Esophagus muscularis mucosa (tissue), 4 donors: ENCODE results near the gene JMJD4.

Experiments used
- EP300 ChIP-seq: sonication (generic); formaldehyde crosslinking; IDR thresholded peaks from one replicate; pipeline ENCODE4 v1.6.1; 2017; ENCODE audit warnings: antibody characterized with exemption
- POLR2A ChIP-seq: fragments of 450-650 bp; IDR thresholded peaks from one replicate; pipeline ENCODE4 v1.6.1; 2017; ENCODE audit warnings: antibody characterized with exemption, moderate library complexity, mild to moderate bottlenecking, low read depth
- POLR2AphosphoS5 ChIP-seq, 2 donors: sonication (generic); formaldehyde crosslinking; IDR thresholded peaks; one replicate each; pipeline ENCODE4 v1.6.1; 2017; ENCODE audit warnings: antibody characterized with exemption in 2 of 2
- TF ChIP-seq, protein P1 (sequence below), 3 experiments: fragments of 200-600 bp in 2 of 3; fragments of 450-650 bp in 1 of 3; sonication (generic) in 2 of 3; IDR thresholded peaks; one replicate each; pipeline ENCODE4 v1.5.1; 2017 to 2019; ENCODE audit warnings: antibody characterized with exemption in 3 of 3, mild to moderate bottlenecking in 2 of 3, moderate library complexity in 1 of 3

DNA sequence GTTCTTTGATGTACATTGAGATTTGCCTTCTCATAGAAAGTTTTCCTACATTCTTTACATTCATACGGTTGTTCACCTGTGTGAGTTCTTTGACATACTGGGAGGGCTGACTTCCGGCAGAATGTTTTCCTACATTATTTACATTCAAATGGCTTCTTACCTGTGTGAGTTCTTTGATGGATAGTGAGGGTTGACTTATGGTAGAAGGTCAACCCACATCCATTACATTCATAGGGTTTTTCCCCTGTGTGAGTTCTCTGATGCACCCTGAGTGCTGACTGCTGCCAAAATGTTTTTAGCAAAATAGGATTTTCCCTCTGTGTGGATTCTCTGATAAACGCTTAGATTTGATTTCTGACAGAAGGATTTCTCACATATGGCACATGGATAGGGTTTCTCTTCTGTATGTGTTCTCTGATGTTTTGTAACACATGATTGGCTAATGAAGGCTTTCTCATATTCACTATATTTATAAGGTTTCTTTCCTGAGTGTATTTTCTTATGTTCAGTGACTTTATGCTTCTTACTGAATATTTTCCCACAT, 37.7 kb downstream of the JMJD4 start:
- TF ChIP-seq, protein P1, sequence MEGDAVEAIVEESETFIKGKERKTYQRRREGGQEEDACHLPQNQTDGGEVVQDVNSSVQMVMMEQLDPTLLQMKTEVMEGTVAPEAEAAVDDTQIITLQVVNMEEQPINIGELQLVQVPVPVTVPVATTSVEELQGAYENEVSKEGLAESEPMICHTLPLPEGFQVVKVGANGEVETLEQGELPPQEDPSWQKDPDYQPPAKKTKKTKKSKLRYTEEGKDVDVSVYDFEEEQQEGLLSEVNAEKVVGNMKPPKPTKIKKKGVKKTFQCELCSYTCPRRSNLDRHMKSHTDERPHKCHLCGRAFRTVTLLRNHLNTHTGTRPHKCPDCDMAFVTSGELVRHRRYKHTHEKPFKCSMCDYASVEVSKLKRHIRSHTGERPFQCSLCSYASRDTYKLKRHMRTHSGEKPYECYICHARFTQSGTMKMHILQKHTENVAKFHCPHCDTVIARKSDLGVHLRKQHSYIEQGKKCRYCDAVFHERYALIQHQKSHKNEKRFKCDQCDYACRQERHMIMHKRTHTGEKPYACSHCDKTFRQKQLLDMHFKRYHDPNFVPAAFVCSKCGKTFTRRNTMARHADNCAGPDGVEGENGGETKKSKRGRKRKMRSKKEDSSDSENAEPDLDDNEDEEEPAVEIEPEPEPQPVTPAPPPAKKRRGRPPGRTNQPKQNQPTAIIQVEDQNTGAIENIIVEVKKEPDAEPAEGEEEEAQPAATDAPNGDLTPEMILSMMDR (IDR thresholded peaks at IDR 0.05), result no peak
- TF ChIP-seq POLR2AphosphoS5 (IDR thresholded peaks at IDR 0.05), result no peak
- no peak for TF ChIP-seq EP300
- TF ChIP-seq POLR2A, result no peak
